Activated T-cell treated with anti-CD3 and anti-CD28 coated beads, Interleukin-2, amount 50 U/mL, for 72 hours (primary cell): Measurements from ENCODE around the gene PRADC1. TPM values are rescaled to one million over a fixed set of nuclear protein-coding genes. Genes with fewer than 3 reads are reported as not detected.
"Not testable (repeated sequence)": the region's sequence is repeated elsewhere in the genome, so short reads cannot be mapped to it uniquely, and the experiment has no call there.

Experiments
- ATAC-seq, 2 donors: fragments of 150-1000 bp; cut with Tn5 transposase; replicated peaks in 1 of 2; 2 replicates each; pipeline ENCODE4 v1.10.0; 2021; ENCODE audit warnings: moderate library complexity in 2 of 2, mild to moderate bottlenecking in 1 of 2
- DNase-seq, 2 donors: peaks; one replicate each; pipeline ENCODE4 v3.0.0; 2021 to 2022; ENCODE audit warnings: mixed read lengths in 1 of 2
- H3K27ac Mint-ChIP-seq: one replicate; pipeline ENCODE4 v1.8.0; 2022; ENCODE audit warnings: mild to moderate bottlenecking, moderate library complexity, mixed read lengths
- H3K27me3 Mint-ChIP-seq: one replicate; pipeline ENCODE4 v1.8.0; 2022; ENCODE audit warnings: low read depth, mixed read lengths
- H3K36me3 Mint-ChIP-seq, 2 donors: one replicate each; pipeline ENCODE4 v1.8.0; 2022; ENCODE audit warnings: mixed read lengths in 2 of 2, mild to moderate bottlenecking in 1 of 2; ENCODE audit not compliant: insufficient read depth in 2 of 2
- H3K4me1 Mint-ChIP-seq: one replicate; pipeline ENCODE4 v1.8.0; 2022; ENCODE audit warnings: low read depth, mixed read lengths
- H3K4me3 Mint-ChIP-seq, 2 donors: one replicate each; pipeline ENCODE4 v1.8.0; 2022; ENCODE audit warnings: mild to moderate bottlenecking in 2 of 2, mixed read lengths in 2 of 2, moderate library complexity in 2 of 2
- H3K9me3 Mint-ChIP-seq, 2 donors: one replicate each; pipeline ENCODE4 v1.8.0; 2022; ENCODE audit warnings: mixed read lengths in 2 of 2
- total RNA-seq, 2 donors: library from RNA; stranded (reverse); gene quantifications; one replicate each; pipeline ENCODE4 v1.2.3, GENCODE V29; 2022

PRADC1 gene
- total RNA-seq, 2 donors from 2014 or later, result 15.0 to 17.3 TPM

GRCh38 chr2:73217160-73217559 lies 15.9 kb downstream of the PRADC1 start:
- Mint-ChIP-seq H3K9me3 (no peaks in the 10 kb centered on the region), H3K4me3 (no peak overlapping the region), H3K4me1 (peaks cover 44% of the 10 kb centered on the region), H3K36me3 (peaks cover 1 to 2% of the 10 kb centered on the region in 2 donors), H3K27ac (peak overlapping the region; percentile 61), H3K27me3 (no peaks in the 10 kb centered on the region)
- no peak for ATAC-seq
- no peak for DNase-seq

- Mint-ChIP-seq H3K27me3 (no peaks in the 10 kb centered on the region), H3K4me3 (peak overlapping the region; percentile 93 to 97), H3K27ac (peak overlapping the region; percentile 40), H3K9me3 (no peaks in the 10 kb centered on the region), H3K4me1 (peaks cover 44% of the 10 kb centered on the region), H3K36me3 (peaks cover 1 to 2% of the 10 kb centered on the region in 2 donors)
- ATAC-seq, result no peak
- DNase-seq, result no peak
These were observed 17.8 kb downstream of the PRADC1 start for GRCh38 chr2:73215254-73215653.

GRCh38 chr2:73214120-73215035 lies 18.7 kb downstream of the PRADC1 start, which contains the start of gene SMYD5:
SMYD5 (plus strand) TSS chr2:73214245; CDS start chr2:73214267, 22 bp downstream.
- H3K9me3 Mint-ChIP-seq, result no peaks in the 10 kb centered on the region
- peaks cover 1 to 2% of the 10 kb centered on the region in 2 donors for H3K36me3 Mint-ChIP-seq
- ATAC-seq, result peak; percentile 93 to 94
- peak within 1 kb of the TSS; percentile 93 to 97 for H3K4me3 Mint-ChIP-seq
- H3K27ac Mint-ChIP-seq, result peak within 1 kb of the TSS; percentile 46
- no peaks in the 10 kb centered on the region for H3K27me3 Mint-ChIP-seq
- peak; percentile 96 for DNase-seq
- peaks cover 44% of the 10 kb centered on the region for H3K4me1 Mint-ChIP-seq

DNA sequence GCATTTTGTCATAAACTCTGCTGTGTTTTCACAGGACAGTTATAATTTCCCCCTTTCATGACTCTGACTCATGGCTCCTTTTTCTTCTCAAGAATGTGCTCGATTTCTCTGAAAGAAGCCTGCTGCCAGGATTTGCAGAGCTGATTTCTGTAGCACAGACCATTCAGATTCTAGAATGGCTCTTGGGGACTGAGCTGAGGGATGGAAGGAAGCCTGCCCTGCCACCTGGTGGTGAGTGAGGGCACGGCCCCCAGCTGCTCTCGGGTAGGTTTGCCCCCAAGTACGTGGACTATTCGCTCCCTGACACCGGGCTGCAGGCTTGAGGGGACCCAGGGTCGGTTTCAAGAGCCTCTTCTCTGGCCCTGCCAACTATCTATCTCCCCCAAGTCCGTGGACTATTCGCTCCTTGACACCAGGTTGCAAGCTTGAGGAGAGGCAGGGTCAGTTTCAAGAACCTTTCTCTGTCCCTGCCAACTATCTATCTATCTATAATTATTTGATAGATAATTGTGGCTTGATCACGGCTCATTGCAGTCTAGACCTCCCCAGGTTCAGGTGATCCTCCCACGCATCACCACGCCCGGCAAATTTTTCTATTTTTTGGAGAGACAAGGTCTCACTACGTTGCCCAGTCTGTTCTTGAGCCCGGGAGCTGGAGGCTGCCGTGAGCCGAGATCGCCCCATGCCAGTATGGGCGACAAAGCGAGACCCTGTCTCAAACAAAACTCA lies 20.4 kb downstream of the PRADC1 start:
- Mint-ChIP-seq H3K27ac (no peak overlapping the region), H3K4me1 (peaks cover 40% of the 10 kb centered on the region), H3K4me3 (peak overlapping the region in 1 of 2 donors; percentile 93), H3K9me3 (no peaks in the 10 kb centered on the region), H3K27me3 (peaks cover 4% of the 10 kb centered on the region), H3K36me3 (peaks cover 1 to 2% of the 10 kb centered on the region in 2 donors)
- DNase-seq (peak; percentile 82 to 83), ATAC-seq (peak; percentile 69 to 75)

- no peak overlapping the region for H3K27ac Mint-ChIP-seq
- H3K9me3 Mint-ChIP-seq, result no peaks in the 10 kb centered on the region
- peaks cover 36% of the 10 kb centered on the region for H3K4me1 Mint-ChIP-seq
- H3K27me3 Mint-ChIP-seq, result peaks cover 8% of the 10 kb centered on the region
- ATAC-seq, result no peak
- H3K4me3 Mint-ChIP-seq, result no peak overlapping the region
- peaks cover 1 to 2% of the 10 kb centered on the region in 2 donors for H3K36me3 Mint-ChIP-seq
- no peak for DNase-seq
These were observed 21.0 kb downstream of the PRADC1 start for GRCh38 chr2:73212098-73212447.

DNA sequence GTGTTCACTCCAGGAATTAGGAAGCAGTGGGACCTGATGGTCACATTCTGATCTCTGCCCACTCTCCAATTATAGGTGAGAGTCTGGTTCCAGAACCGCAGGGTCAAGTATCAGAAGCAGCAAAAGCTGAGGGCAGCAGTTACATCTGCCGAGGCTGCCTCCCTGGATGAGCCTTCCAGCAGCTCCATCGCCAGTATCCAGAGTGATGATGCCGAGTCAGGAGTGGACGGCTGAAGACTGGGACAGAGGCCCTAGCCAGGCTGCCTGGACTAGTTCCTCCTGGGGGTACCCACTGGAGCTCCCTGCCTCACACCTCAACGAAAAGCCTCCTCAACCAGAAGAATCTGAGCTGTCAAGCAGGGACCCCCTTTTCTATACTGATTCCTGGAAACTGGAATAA lies 22.3 kb downstream of the PRADC1 start:
- Mint-ChIP-seq H3K4me1 (peaks cover 27% of the 10 kb centered on the region), H3K27me3 (peaks cover 14% of the 10 kb centered on the region), H3K27ac (no peak overlapping the region), H3K36me3 (peaks cover 0 to 2% of the 10 kb centered on the region in 2 donors), H3K4me3 (no peak overlapping the region), H3K9me3 (no peaks in the 10 kb centered on the region)
- DNase-seq (no peak), ATAC-seq (no peak)

- H3K4me1 Mint-ChIP-seq, result peaks cover 20% of the 10 kb centered on the region
- H3K27ac Mint-ChIP-seq, result no peak overlapping the region
- peaks cover 0 to 2% of the 10 kb centered on the region in 2 donors for H3K36me3 Mint-ChIP-seq
These were observed 23.0 kb downstream of the PRADC1 start for GRCh38 chr2:73210019-73210418.

DNA sequence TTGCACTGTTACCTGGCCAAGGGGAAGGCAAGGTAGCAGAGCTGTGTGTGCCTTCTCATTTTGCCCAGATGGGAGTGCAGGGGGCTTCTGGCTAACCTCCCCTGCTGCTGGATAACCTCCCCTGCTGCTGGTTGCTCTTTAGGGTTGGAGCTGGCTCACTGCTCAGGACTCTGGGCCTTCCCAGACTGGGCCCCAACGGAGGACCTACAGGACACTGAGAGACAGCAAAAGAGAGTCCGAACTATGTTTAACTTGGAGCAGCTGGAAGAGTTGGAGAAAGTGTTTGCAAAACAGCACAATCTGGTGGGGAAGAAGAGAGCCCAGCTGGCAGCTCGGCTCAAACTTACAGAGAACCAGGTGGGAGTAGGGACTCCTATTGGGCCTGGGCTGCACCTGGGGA lies 24.8 kb downstream of the PRADC1 start:
- no peak overlapping the region for H3K27ac Mint-ChIP-seq
- peaks cover 6% of the 10 kb centered on the region for H3K4me1 Mint-ChIP-seq

More at GRCh38 chr2:73210019-73210418, 23.0 kb downstream of the PRADC1 start:
- DNase-seq (no peak), ATAC-seq (no peak)
- no peaks in the 10 kb centered on the region for H3K9me3 Mint-ChIP-seq
- peaks cover 18% of the 10 kb centered on the region for H3K27me3 Mint-ChIP-seq
- no peak overlapping the region for H3K4me3 Mint-ChIP-seq

GRCh38 chr2:73205611-73206010 lies 27.4 kb downstream of the PRADC1 start:
- Mint-ChIP-seq H3K27ac (no peak overlapping the region), H3K9me3 (no peaks in the 10 kb centered on the region), H3K4me3 (no peak overlapping the region), H3K4me1 (peaks cover under 1% of the 10 kb centered on the region), H3K36me3 (peaks cover 0 to 2% of the 10 kb centered on the region in 2 donors), H3K27me3 (peaks cover 38% of the 10 kb centered on the region)
- no peak for ATAC-seq
- DNase-seq, result no peak

More for the DNA sequence above, 24.8 kb downstream of the PRADC1 start:
- peaks cover 28% of the 10 kb centered on the region for H3K27me3 Mint-ChIP-seq
- H3K4me3 Mint-ChIP-seq, result no peak overlapping the region
- H3K36me3 Mint-ChIP-seq, result no peaks in the 10 kb centered on the region
- no peaks in the 10 kb centered on the region for H3K9me3 Mint-ChIP-seq
- DNase-seq, result no peak
- no peak for ATAC-seq

GRCh38 chr2:73203055-73203681 lies 29.9 kb downstream of the PRADC1 start:
- H3K27me3 Mint-ChIP-seq, result peaks cover 50% of the 10 kb centered on the region
- no peak for DNase-seq

GRCh38 chr2:73202156-73203054 lies 30.6 kb downstream of the PRADC1 start, which contains the start of gene NOTO:
NOTO (plus strand) TSS chr2:73202574; CDS start chr2:73202667, 93 bp downstream.
- peak in 1 of 2 donors; percentile 15 for DNase-seq
- Mint-ChIP-seq H3K4me3 (peak within 1 kb of the TSS; percentile 70 to 75), H3K9me3 (no peaks in the 10 kb centered on the region), H3K4me1 (peaks cover 6% of the 10 kb centered on the region), H3K27me3 (peaks cover 44% of the 10 kb centered on the region), H3K27ac (no peak within 1 kb of the TSS), H3K36me3 (peaks cover 0 to 2% of the 10 kb centered on the region in 2 donors)
- peak; percentile 40 to 58 for ATAC-seq

More at GRCh38 chr2:73203055-73203681, 29.9 kb downstream of the PRADC1 start:
- no peaks in the 10 kb centered on the region for H3K9me3 Mint-ChIP-seq
- peak; percentile 53 to 69 for ATAC-seq
- H3K27ac Mint-ChIP-seq, result no peak overlapping the region
- H3K4me1 Mint-ChIP-seq, result peaks cover 6% of the 10 kb centered on the region
- peak overlapping the region; percentile 70 for H3K4me3 Mint-ChIP-seq
- peaks cover 0 to 2% of the 10 kb centered on the region in 2 donors for H3K36me3 Mint-ChIP-seq

GRCh38 chr2:73200281-73200680 lies 32.8 kb downstream of the PRADC1 start:
- H3K4me1 Mint-ChIP-seq, H3K9me3 Mint-ChIP-seq, H3K27ac Mint-ChIP-seq, DNase-seq, H3K4me3 Mint-ChIP-seq, ATAC-seq, H3K36me3 Mint-ChIP-seq: not testable (repeated sequence)
- peaks cover 34% of the 10 kb centered on the region for H3K27me3 Mint-ChIP-seq
